NCI-H748 (cell line): Measurements from ENCODE around the gene RHO.
A peak's percentile ranks its signal among the peaks of the same experiment; 100 is the strongest.
"Not testable (repeated sequence)": the region's sequence is repeated elsewhere in the genome, so short reads cannot be mapped to it uniquely, and the experiment has no call there.

Experiments used
- DNase-seq: peaks from one replicate; lab custom pipeline; 2025; ENCODE audit not compliant: unreplicated experiment; lab: John Stamatoyannopoulos, UW

RHO gene

GRCh38 chr3:129498603-129499488, 29.6 kb upstream of the RHO start:
- not testable (repeated sequence) for DNase-seq

- DNase-seq, result not testable (repeated sequence)
These were observed 28.7 kb upstream of the RHO start for GRCh38 chr3:129499604-129500333.

GRCh38 chr3:129500334-129500658, 28.1 kb upstream of the RHO start:
- no peak for DNase-seq

- DNase-seq, result no peak
These were observed 26.8 kb upstream of the RHO start for GRCh38 chr3:129501630-129502029.

GRCh38 chr3:129502641-129503408, 25.6 kb upstream of the RHO start:
- DNase-seq, result peak; percentile 46

- DNase-seq, result peak; percentile 34
These were observed 24.8 kb upstream of the RHO start for GRCh38 chr3:129503471-129504291.

GRCh38 chr3:129504471-129505100, 23.9 kb upstream of the RHO start:
- DNase-seq, result no peak

GRCh38 chr3:129505341-129505740, 23.1 kb upstream of the RHO start:
- peak; percentile 10 for DNase-seq

GRCh38 chr3:129506231-129506742, 22.2 kb upstream of the RHO start:
- peak; percentile 94 for DNase-seq

- no peak for DNase-seq
These were observed 21.1 kb upstream of the RHO start for GRCh38 chr3:129507181-129507831.

GRCh38 chr3:129512595-129512994, 15.8 kb upstream of the RHO start:
- no peak for DNase-seq

GRCh38 chr3:129513705-129514104, 14.7 kb upstream of the RHO start:
- DNase-seq, result no peak

GRCh38 chr3:129514110-129514509, 14.3 kb upstream of the RHO start:
- DNase-seq, result no peak

- DNase-seq, result no peak
These were observed 13.9 kb upstream of the RHO start for GRCh38 chr3:129514563-129514962.

- not testable (repeated sequence) for DNase-seq
These were observed 13.2 kb upstream of the RHO start for GRCh38 chr3:129515108-129515820.

GRCh38 chr3:129515821-129516432, 12.5 kb upstream of the RHO start:
- not testable (repeated sequence) for DNase-seq

GRCh38 chr3:129517516-129517915, 10.9 kb upstream of the RHO start:
- DNase-seq, result no peak

- DNase-seq, result no peak
These were observed 10.3 kb upstream of the RHO start for GRCh38 chr3:129518038-129518561.
